ENCODE results near the gene NEFH.
"Not testable (repeated sequence)": the region's sequence is repeated elsewhere in the genome, so short reads cannot be mapped to it uniquely, and the experiment has no call there.

The NEFH gene, protein sequence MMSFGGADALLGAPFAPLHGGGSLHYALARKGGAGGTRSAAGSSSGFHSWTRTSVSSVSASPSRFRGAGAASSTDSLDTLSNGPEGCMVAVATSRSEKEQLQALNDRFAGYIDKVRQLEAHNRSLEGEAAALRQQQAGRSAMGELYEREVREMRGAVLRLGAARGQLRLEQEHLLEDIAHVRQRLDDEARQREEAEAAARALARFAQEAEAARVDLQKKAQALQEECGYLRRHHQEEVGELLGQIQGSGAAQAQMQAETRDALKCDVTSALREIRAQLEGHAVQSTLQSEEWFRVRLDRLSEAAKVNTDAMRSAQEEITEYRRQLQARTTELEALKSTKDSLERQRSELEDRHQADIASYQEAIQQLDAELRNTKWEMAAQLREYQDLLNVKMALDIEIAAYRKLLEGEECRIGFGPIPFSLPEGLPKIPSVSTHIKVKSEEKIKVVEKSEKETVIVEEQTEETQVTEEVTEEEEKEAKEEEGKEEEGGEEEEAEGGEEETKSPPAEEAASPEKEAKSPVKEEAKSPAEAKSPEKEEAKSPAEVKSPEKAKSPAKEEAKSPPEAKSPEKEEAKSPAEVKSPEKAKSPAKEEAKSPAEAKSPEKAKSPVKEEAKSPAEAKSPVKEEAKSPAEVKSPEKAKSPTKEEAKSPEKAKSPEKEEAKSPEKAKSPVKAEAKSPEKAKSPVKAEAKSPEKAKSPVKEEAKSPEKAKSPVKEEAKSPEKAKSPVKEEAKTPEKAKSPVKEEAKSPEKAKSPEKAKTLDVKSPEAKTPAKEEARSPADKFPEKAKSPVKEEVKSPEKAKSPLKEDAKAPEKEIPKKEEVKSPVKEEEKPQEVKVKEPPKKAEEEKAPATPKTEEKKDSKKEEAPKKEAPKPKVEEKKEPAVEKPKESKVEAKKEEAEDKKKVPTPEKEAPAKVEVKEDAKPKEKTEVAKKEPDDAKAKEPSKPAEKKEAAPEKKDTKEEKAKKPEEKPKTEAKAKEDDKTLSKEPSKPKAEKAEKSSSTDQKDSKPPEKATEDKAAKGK

DNA sequence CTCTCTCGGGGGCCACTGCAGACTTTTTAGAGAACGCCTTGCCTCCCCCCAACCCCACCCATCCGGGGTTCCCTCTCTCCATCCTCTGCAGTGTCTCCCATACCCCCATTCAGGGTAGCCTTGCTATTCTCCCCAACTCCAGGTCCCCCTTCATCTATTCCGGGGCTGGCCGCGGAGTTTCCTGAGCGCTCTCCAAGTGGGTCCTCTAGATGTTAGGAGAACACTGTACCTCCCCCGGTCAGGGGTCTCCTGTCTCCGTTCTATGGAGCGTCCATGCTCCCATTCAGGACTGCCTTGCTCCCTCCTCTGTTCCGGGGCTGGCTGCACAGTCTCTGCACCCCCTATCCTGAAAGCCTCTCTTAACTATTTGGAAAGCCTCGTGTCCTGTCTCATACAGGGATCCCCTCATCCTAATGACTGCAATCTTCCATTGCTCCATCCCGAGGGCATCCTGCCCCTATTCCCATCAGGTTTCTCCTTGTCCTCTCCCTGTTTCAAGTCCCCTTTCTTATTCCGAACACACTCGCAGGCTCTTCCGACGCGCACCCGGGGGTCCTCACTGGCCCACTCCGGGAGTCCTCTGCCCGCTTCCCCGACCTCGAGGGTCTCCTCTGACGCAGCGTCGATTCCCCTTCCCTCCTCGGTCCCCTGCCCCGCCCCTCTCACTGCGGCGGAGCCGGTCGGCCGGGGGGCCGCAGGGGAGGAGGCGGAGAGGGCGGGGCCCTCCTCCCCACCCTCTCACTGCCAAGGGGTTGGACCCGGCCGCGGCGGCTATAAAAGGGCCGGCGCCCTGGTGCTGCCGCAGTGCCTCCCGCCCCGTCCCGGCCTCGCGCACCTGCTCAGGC is at the start of gene NEFH:
NEFH (plus strand) TSS at position 802 of the 845 bp plus-strand sequence. CDS start 45 bp downstream, outside the sequence.
- no peak for DNase-seq (ENCODE audit: low read depth in 2 of 2)

DNA sequence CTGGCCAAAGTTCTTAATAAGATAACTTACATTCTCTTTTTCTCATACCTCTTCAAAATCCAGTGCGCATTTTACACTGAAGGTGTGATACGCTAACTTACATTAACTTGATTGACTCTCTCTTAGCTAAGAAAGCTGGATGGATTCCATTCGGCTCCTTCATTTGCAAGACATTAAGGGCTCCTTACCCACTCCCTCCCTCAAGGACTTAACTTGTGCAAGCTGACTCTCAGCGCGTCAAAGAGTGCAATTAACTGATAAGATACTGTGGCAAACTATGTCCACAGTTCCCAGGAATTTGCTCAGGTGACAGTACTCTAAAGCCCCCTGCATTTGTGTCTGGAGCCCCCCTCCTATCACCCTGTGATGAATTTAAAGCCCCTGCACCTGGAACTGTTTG is 48.0 kb upstream of the NEFH start:
- DNase-seq (ENCODE audit: low read depth in 2 of 2): no peak

DNA sequence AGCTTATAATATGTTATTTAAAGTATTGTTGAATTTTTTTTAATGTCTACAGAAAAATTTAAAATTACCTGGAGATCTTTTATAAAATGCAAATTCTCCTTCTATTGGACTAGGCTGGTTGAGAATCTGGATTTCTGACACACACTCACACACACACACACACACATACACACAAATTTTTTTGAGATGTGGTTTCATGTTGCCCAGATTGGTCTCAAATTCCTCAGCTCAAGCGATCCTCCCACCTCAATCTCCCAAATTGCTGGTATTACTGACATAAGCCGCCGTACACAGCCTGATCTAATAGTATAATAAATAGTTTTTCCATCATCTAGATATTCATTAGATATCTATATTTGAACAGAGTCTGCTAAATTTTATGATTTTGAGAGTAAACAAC is 46.2 kb upstream of the NEFH start:
- no peak for DNase-seq (ENCODE audit: low read depth in 2 of 2)

DNA sequence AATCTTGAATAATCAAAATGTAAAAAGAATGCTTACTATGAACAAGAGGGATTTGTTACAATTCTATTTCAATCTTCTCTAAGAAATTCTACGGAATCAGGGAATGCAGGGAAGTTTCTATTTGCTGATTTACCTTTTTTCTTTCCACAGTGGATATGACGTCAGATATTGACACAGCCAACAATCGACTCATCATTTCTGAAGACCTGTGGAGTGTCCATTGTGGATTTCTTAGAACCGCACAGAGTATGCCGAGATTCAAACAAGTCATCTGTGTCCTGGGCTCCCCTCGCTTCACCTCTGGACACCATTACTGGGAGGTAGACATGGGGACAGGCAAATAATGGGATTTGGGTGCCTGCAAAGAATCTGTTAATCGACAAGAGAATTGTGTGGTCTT is 45.7 kb upstream of the NEFH start:
- no peak for DNase-seq (ENCODE audit: low read depth in 2 of 2)

DNA sequence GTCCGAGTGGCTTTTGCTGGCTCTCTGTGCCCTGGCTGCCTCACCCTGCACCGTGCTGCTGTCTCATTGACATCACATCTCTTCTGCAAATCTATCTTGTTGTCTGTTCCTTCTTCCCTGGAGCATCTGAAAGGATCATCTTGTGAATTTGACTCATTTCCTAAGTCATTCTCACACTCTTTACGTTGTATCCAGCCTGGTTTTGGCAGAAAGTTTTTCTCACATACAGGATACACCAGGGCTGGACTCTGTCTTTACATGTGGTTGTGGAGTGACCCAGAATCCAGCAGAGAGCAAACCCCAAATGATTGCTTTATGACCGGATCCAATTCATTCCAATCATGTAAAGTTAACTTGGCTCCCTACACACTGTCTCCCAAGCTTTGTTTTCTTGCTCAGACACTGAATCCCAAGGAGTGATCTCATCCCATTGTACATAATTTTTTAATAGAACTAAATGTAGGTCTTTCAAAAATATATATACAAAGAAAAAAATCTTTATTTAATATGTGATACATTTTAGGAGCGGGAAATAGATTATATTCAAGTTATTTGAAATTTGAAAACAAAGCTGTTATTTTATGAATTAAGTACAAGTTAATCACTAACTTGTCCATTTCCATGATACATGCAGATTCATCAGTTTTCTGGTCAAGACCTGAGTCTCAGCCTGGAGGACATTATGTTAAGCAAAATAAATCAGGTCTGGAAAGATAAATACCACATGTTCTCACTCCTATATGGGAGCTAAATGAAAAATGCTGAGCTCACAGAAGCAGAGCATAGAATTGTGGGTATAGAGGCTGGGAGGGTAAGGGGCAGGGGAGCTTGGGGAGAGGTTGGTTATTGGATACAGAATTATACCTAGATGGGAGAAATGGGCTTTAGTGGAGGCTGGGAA is 44.5 kb upstream of the NEFH start:
- DNase-seq (ENCODE audit: low read depth in 2 of 2): no peak

DNA sequence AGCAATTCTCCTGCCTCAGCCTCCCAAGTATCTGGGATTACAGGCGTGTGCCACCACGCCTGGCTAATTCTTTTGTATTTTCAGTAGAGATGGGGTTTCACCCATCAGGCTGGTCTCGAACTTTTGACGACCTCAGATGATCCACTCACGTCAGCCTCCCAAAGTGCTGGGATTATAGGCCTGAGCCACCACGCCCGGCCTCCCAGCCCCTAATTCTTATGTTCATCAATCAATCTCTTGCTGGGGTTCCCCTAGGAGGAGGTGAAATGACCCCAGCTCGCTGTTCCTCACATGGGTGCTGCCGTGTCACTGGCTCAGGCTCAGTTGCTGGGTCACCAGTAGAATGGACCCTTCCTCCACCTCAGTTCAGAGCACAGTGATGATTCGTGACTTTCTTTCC is 41.7 kb upstream of the NEFH start, which contains the start of gene RFPL1:
RFPL1 (plus strand) TSS at position 301 of the 400 bp plus-strand sequence.
- not testable (repeated sequence) for DNase-seq (ENCODE audit: low read depth in 2 of 2)

DNA sequence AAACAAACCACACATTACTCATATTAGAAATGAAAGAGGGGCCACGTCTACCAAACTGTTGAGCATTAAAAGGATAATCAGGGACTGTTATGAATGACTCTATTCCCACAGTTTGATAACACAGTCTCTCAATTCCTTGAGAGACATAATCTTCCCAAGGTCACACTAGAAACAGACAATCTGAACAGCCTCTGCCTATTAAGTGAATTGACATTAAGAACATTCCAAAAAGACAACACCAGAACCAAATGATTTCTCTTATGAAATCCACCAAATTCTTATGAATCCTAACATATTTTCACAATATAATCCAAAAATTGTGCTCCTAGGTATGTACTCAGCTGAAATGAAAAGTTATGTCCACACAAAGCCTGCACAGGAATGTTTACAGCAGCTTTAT is 37.0 kb upstream of the NEFH start:
- no peak for DNase-seq (ENCODE audit: low read depth in 2 of 2)

DNA sequence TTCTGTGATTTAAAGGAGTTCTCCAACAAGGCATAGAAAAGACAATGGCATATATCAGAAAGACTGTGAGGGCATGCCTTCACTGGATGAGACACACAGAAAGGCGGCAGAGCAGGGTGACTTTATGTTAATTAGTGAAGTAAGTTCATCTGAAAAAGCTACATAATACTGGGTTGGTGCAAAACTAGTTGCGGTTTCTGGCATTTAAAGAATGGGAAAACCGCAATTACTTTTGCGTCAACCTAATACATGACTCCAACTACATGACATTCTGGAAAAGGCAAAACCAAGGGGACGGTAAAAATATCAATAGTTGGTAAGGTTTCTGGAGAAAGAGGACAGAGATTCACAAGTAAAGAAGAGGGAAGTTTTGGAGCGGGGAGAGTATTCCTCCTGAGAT is 36.6 kb upstream of the NEFH start:
- no peak for DNase-seq (ENCODE audit: low read depth in 2 of 2)

DNA sequence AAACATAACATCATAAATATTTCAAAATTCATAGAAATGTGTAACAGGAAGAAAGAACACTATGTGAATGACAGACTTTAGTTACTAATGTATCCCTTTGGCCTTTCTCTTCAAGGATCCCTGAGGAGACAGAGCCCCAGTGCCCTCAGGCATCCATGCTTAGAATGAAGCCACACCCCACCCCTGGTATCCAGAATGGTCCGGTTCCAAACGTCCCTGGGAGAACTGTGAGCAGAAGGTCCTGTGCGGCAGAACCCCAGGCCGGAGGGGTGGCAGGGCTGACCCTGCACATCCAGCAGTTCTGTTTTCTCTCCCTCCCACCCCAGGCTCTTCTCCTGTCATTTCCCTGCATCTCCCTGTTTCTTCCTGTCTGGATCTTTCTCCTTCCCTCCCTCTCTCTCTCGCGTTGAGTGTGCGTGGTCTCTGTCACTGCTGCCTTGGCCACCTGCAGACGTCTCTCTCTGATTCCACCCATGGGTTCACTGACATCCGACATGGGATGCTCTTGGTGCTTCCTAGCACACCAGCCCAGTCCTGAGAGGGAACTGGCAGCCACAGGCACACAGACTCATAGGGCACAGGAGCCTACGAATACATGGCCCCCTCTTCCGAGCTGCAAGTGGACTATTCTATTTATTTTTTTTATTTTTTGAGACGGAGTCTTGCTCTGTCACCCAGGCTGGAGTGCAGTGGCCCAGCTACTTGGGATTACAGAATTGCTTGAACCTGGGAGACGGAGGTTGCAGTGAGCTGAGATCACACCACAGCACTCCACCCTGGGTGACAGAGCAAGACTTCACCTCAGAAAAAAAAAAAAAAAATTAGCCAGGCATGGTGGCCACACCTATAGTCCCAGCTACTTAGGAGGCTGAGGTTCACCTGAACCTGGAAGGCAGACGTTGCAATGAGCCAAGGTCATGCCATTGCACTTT is 35.9 kb upstream of the NEFH start:
- DNase-seq (ENCODE audit: low read depth in 2 of 2): no peak

DNA sequence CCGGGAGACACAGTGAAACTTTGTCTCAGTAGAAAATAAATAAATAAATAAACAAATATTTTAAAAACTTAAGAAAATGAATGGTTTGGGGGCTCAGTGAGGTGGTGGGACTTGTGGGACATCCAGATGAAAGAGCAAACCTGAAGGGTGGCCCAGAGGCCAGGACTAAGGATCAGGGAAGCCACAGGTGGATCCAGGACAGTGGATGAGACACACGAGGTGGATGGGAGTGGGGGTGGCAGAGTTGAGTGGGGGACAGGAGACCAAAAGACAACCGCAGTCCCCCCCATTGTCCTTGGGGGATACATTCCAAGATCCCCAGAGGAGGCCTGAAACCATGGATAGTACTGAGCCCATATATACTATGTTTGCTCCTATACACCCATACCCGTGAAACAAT is 34.5 kb upstream of the NEFH start:
- no peak for DNase-seq (ENCODE audit: low read depth in 2 of 2)

DNA sequence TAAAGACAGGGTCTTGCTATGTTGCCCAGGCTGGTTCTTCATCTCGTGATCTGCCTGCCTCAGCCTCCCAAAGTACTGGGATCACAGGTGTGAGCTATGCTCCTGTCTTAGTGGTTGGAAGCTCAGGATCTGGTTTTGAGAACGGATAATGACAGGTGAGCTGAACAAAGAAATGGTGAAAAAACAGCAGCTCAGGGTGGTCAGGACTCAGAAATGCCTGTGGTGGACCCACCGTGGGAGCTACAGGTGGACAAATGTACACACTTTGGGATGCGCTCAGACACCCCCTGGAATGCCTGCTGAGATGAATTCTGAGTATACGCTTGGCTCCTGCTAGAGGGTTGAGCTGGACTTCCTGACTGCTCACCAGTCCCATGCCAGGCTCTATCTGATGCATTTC is 32.1 kb upstream of the NEFH start:
- no peak for DNase-seq (ENCODE audit: low read depth in 2 of 2)

DNA sequence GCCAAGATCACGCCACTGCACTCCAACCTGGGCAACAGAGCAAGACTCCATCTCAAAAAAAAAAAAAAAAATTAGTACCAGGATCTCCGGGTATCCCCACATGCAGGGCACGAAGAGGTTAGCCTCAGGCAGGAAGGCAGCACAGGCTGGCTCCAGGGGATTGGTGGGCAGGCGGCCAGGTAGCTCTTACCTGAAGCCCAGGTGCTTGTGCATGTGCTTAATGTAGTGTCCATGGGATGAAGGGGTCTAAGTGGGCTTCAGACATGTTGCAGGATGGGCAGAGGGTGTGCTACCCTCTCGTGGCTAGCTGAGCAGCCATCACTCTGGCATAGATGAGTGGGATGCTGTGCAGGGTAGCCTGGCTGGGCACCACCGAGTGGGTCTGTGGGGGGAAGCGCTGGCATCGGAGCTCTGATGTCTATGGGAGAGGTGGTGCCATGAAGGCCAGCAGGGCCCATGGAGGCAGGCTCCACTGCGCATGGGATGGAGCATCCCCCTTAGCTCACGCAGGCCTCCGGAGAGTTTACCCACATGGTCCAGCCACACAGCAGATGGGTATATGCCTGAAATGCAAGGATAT is 30.6 kb upstream of the NEFH start:
- no peak for DNase-seq (ENCODE audit: low read depth in 2 of 2)

DNA sequence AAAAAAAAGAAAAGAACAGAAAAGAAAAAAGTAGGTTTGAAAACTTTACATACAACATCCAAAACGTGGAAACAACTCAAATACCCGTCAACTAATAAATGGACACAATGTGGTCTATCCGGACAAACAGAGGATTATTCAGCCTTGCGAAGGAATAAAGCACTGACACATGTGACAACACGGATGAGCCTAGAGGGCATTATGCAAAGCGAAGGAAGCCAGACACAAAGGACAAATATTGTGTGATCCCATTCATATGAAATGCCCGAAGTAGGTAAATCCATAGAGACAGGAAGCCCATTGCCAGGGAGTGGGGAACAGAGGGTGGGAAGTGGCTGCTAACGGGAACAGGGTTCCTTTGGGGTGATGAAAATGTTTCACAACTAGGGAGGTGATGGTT is 29.8 kb upstream of the NEFH start:
- no peak for DNase-seq (ENCODE audit: low read depth in 2 of 2)

DNA sequence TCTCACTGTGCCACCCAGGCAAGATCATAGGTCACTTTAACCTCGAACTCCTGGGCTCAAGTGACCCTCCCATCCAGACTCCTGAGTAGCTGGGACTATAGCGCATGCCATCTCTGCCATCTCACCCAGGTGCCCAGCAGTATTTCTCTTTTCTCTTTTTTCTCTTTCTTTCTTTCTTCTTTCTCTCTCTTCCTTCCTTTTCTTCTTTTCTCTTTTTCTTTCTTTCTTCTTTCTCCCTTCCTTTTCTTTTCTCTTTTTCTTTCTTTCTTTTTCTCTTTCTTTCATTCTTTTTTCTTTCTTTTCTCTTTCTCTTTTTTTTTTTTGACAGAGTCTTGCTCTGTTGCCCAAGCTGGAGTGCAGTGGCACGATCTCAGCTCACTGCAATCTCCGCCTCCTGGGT is 28.2 kb upstream of the NEFH start:
- no peak for DNase-seq (ENCODE audit: low read depth in 2 of 2)

DNA sequence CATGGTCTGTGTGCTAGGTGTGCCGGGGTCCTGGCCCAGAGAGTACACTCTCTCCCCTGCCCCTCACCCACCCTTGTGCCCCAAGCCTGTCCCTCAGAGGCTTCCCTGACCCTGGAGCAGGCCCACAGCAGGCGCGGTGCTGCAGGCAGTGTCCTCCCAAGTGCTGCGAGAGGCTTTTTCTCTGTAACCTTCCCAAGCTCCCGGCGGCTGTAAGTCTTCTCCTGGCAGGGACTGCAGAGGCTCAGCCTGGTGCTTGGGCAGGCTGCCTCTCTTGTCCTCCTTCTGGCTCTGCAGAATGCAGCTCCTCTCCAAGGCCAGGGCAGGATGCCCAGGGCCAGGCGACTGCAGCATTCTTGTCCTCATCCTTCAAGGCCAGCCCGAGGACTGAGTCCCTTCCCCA is 25.7 kb upstream of the NEFH start:
- no peak for DNase-seq (ENCODE audit: low read depth in 2 of 2)

DNA sequence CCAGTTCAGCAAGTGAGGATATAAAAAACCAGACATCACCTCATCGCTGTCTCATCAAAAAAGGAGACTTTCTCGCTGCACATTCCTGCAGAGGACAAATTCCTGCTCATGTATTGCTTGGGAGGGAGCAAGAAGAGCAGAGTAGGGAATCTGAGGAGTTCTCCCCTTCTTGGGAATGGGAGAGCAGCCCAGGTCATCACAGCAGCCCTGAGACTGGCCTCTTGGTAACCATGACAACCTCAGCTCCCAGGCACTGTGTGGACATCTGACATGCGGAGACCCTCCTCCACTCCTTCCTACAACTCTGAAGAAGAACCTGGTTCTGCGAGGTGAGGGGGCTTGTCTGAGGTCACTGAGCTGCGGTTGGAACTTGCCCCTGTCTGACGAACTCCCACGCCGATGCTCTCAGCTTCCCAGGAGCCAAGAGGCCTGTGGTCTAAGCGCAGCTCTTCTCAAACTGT is 23.8 kb upstream of the NEFH start:
- no peak for DNase-seq (ENCODE audit: low read depth in 2 of 2)

DNA sequence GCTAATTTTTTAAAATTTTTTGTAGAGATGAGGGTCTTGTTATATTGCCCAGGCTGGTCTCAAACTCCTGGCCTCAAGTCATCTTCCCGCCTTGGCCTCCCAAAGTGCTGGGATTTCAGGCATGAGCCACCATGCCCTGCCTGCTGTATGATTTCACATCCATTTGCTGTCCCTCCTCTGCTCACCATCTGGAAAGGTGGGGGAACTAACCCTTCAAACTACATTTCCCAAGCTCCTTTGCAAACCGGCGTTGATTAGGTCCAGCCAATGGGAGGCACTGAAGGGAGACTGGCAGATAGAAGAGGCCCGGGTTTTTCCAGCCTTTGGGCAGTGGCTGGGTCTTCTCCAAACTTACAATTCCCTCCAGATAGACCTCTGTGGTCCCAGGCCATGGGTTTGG is 22.3 kb upstream of the NEFH start:
- DNase-seq (ENCODE audit: low read depth in 2 of 2): no peak

DNA sequence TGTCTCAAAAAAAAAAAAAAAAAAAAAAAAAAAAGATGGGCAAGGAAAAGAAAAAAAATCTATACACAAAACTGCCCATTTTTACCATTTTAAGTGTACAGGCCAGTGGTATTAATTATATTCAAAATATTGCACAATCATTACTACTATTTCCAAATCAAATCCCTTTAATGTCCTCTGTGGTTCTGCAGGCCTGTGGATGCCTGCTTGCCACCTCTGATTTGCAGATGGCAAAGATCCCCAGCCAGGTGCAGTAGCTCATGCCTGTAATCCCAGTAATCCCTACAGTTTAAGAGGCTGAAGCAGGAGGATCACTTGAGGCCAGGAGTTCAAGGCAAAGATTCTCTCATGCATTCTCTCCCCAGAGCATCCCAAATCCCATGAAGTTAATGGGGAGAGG is 21.5 kb upstream of the NEFH start:
- DNase-seq (ENCODE audit: low read depth in 2 of 2): no peak

DNA sequence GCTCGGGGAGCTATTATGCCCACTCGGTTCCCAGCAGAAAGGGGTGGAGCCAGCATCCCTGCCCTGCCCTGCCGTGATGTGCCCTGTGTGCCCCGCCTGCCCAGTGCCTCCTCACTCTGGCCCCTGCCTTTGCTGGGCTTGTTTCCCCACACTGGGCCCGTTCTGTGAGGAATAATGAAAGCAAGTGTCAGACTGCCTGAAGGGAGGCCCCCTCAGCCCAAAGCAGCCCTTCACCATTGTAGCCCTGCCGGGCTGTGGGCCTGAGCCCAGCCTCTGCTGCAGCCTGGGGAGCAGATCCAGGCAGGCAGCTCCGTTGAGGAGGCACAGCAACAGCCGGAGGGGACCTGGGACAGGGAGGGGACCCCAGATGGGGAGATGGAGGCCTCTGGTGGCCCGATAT is 20.2 kb upstream of the NEFH start:
- DNase-seq (ENCODE audit: low read depth in 2 of 2): no peak
